Activated CD8-positive, alpha-beta T cell treated with anti-CD3 and anti-CD28 coated beads for 36 hours (primary cell): Measurements from ENCODE around the gene USP38. TPM values are rescaled to one million over a fixed set of nuclear protein-coding genes. Genes with fewer than 3 reads are reported as not detected.

ENCODE experiments used
- ATAC-seq: fragments of 200-7000 bp; cut with Tn5 transposase; one replicate; pipeline ENCODE4 v1.10.0; 2021; ENCODE audit warnings: mild to moderate bottlenecking, moderate library complexity
- CTCF ChIA-PET: fragments of 350-600 bp; sonication (Branson Sonifier 250); formaldehyde crosslinking; loops from one replicate; lab custom pipeline; 2021; ENCODE audit warnings: antibody characterized with exemption; lab: Charles Lee
- POLR2A ChIA-PET: fragments of 350-600 bp; sonication (Branson Sonifier 250); formaldehyde crosslinking; loops from one replicate; lab custom pipeline; 2021; ENCODE audit warnings: antibody characterized with exemption; lab: Charles Lee
- DNase-seq: peaks from one replicate; pipeline ENCODE4 v3.0.0-alpha.2; 2020
- H3K27ac Mint-ChIP-seq: one replicate; pipeline ENCODE4 v1.8.0; 2021; ENCODE audit warnings: mild to moderate bottlenecking, mixed read lengths
- H3K27me3 Mint-ChIP-seq: one replicate; pipeline ENCODE4 v1.8.0; 2021; ENCODE audit warnings: mixed read lengths
- H3K36me3 Mint-ChIP-seq: one replicate; pipeline ENCODE4 v1.8.0; 2021; ENCODE audit warnings: low read depth, mixed read lengths
- H3K4me1 Mint-ChIP-seq: one replicate; pipeline ENCODE4 v1.8.0; 2021; ENCODE audit warnings: low read depth, mixed read lengths
- H3K4me3 Mint-ChIP-seq: one replicate; pipeline ENCODE4 v1.8.0; 2021; ENCODE audit warnings: mild to moderate bottlenecking, moderate library complexity, mixed read lengths
- H3K9me3 Mint-ChIP-seq: one replicate; pipeline ENCODE4 v1.8.0; 2021; ENCODE audit warnings: mixed read lengths
- CTCF ChIP-seq: fragments of 200-600 bp; IDR thresholded peaks from one replicate; pipeline ENCODE4 v1.8.0; 2022; ENCODE audit warnings: antibody characterized with exemption, mild to moderate bottlenecking
- intact Hi-C: fragments of 100-400 bp; cut with micrococcal nuclease; formaldehyde crosslinking; loops from one replicate; pipeline ENCODE4 v1.10.0; 2022
- total RNA-seq, 2 experiments: library from RNA; stranded (reverse); gene quantifications; one replicate each; pipeline ENCODE4 v1.2.3, GENCODE V29; 2021

The USP38 gene
- total RNA-seq, 2 experiments from 2014 or later = 16.8 to 18.5 TPM

GRCh38 chr4:143185253-143186107 is 763 bp downstream of the USP38 start:
- no peak for TF ChIP-seq CTCF
- POLR2A ChIA-PET = no interaction called here
- ATAC-seq (peak; percentile 7), DNase-seq (peak; percentile 39)
- intact Hi-C loops = loop anchor here (10.0 kb wide), 1 partner anchor 329 kb away; the partner anchor contains the start of gene SMARCA5
- peaks cover 43% of the 10 kb centered on the region for H3K4me1 Mint-ChIP-seq
- H3K9me3 Mint-ChIP-seq = no peaks in the 10 kb centered on the region
- CTCF ChIA-PET = interaction anchor here (0.7 to 1.0 kb wide), 2 partner anchors 11 to 329 kb away, joined by 3 to 4 read pairs; no protein-coding TSS in a partner anchor
- peak overlapping the region; percentile 82 for H3K4me3 Mint-ChIP-seq
- no peaks in the 10 kb centered on the region for H3K27me3 Mint-ChIP-seq
- H3K36me3 Mint-ChIP-seq = peaks cover 45% of the 10 kb centered on the region
- peak overlapping the region; percentile 94 for H3K27ac Mint-ChIP-seq

GRCh38 chr4:143186212-143186611 is 1.5 kb downstream of the USP38 start:
- H3K36me3 Mint-ChIP-seq = peaks cover 47% of the 10 kb centered on the region
- no peak for TF ChIP-seq CTCF
- peaks cover 48% of the 10 kb centered on the region for H3K4me1 Mint-ChIP-seq
- POLR2A ChIA-PET = no interaction called here
- H3K27me3 Mint-ChIP-seq = no peaks in the 10 kb centered on the region
- DNase-seq = no peak
- H3K4me3 Mint-ChIP-seq = peak overlapping the region; percentile 82
- CTCF ChIA-PET = interaction anchor here (0.7 kb wide), 1 partner anchor 12 kb away, joined by 4 read pairs; no protein-coding TSS in a partner anchor
- no peaks in the 10 kb centered on the region for H3K9me3 Mint-ChIP-seq
- ATAC-seq = no peak
- H3K27ac Mint-ChIP-seq = peak overlapping the region; percentile 94
- intact Hi-C loops = loop anchor here (10.0 kb wide), 1 partner anchor 329 kb away; the partner anchor contains the start of gene SMARCA5

GRCh38 chr4:143186649-143187048 is 1.9 kb downstream of the USP38 start:
- intact Hi-C loops = loop anchor here (10.0 kb wide), 1 partner anchor 328 kb away; the partner anchor contains the start of gene SMARCA5
- peaks cover 48% of the 10 kb centered on the region for H3K36me3 Mint-ChIP-seq
- peak overlapping the region; percentile 82 for H3K4me3 Mint-ChIP-seq

GRCh38 chr4:143188136-143189088 is 3.7 kb downstream of the USP38 start:
- POLR2A ChIA-PET = no interaction called here
- H3K4me3 Mint-ChIP-seq = peak overlapping the region; percentile 82
- H3K27me3 Mint-ChIP-seq = no peaks in the 10 kb centered on the region
- CTCF ChIA-PET = no interaction called here
- ATAC-seq (no peak), DNase-seq (no peak)
- peaks cover 44% of the 10 kb centered on the region for H3K4me1 Mint-ChIP-seq
- TF ChIP-seq CTCF = no peak
- H3K9me3 Mint-ChIP-seq = no peaks in the 10 kb centered on the region
- peak overlapping the region; percentile 72 for H3K27ac Mint-ChIP-seq
- intact Hi-C loops = loop anchor here (10.0 kb wide), 1 partner anchor 326 kb away; the partner anchor contains the start of gene SMARCA5
- H3K36me3 Mint-ChIP-seq = peaks cover 53% of the 10 kb centered on the region

More at GRCh38 chr4:143186649-143187048, 1.9 kb downstream of the USP38 start:
- no peak for DNase-seq
- H3K9me3 Mint-ChIP-seq = no peaks in the 10 kb centered on the region
- H3K4me1 Mint-ChIP-seq = peaks cover 44% of the 10 kb centered on the region
- H3K27ac Mint-ChIP-seq = peak overlapping the region; percentile 94
- ChIA-PET POLR2A (no interaction called here), CTCF (no interaction called here)
- H3K27me3 Mint-ChIP-seq = no peaks in the 10 kb centered on the region
- ATAC-seq = no peak
- no peak for TF ChIP-seq CTCF
